ENCODE data around the gene SLC28A3. TPM values are rescaled to one million over a fixed set of nuclear protein-coding genes. Genes with fewer than 3 reads are reported as not detected.
"Not testable (repeated sequence)": the region's sequence is repeated elsewhere in the genome, so short reads cannot be mapped to it uniquely, and the experiment has no call there.

SLC28A3 gene, protein sequence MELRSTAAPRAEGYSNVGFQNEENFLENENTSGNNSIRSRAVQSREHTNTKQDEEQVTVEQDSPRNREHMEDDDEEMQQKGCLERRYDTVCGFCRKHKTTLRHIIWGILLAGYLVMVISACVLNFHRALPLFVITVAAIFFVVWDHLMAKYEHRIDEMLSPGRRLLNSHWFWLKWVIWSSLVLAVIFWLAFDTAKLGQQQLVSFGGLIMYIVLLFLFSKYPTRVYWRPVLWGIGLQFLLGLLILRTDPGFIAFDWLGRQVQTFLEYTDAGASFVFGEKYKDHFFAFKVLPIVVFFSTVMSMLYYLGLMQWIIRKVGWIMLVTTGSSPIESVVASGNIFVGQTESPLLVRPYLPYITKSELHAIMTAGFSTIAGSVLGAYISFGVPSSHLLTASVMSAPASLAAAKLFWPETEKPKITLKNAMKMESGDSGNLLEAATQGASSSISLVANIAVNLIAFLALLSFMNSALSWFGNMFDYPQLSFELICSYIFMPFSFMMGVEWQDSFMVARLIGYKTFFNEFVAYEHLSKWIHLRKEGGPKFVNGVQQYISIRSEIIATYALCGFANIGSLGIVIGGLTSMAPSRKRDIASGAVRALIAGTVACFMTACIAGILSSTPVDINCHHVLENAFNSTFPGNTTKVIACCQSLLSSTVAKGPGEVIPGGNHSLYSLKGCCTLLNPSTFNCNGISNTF
- 0.02 and 0.03 TPM in 2 replicates for total RNA-seq (2014; rRNA removed; shearing (Covaris generic))
- polyA plus RNA-seq (2015; cell fraction: cytosol; rRNA removed): 0.11 and 0.20 TPM in 2 replicates
- 0.18 and 0.35 TPM in 2 replicates for polyA plus RNA-seq (2015; cell fraction: nucleus; rRNA removed)

DNA sequence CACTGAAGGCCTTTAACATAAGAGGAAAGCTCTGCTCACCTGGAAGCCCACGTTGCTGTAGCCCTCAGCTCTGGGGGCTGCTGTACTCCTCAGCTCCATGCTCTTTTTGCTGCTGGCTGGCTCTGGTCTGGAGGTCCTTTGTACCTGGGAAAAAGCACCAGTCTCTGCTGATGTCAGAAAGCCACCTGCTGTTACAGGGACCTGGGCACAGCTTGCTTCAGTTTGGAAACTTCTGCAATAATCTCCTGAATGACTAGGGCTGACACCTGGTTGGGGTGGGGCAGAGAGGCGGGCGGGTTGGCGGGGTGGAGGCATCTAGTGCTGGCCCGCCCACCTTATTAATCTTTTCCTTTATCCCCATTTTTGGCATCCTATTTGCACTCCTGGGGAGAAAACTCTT is at the start of gene SLC28A3:
Gene SLC28A3 (minus strand): TSS at position 224 of the 400 bp plus-strand sequence. CDS start 125 bp downstream, at position 99.
- DNase-seq (ENCODE audit: low read depth): no peak

DNA sequence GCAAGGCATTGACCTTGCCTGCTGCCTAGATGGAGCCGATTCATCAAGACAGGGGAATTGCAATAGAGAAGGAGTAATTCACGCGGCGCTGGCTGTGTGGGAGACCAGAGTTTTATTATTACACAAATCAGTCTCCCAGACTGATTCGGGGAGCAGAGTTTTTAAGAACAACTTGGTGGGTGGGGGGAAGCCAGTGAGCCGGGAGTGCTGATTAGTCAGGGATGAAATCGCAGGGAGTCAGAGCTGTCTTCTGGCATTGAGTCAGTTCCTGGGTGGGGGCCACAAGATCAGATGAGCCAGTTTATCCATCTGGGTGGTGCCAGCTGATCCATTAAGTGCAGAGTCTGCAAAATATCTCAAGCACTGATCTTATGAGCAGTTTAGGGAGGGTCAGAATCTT is 49.7 kb upstream of the SLC28A3 start:
- DNase-seq (ENCODE audit: low read depth): not testable (repeated sequence)

DNA sequence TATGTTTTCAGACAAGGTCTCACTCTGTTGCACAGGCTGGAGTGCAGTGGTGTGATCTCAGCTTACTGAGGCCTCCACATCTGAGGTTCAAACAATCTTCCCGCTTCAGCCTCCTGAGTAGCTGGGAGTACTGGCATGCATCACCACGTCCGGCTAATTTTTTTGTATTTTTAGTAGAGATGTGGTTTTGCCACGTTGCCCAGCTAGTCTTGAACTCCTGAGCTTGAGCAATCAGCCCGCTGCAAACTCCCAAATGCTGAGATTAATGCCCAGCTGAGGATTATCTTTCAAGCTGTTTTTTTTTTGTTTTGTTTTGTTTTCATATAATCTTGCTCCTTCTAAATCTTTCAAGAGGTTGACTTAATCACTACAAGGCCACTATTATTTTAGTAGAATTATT is 47.3 kb upstream of the SLC28A3 start:
- peak; percentile 46 for DNase-seq (ENCODE audit: low read depth)

DNA sequence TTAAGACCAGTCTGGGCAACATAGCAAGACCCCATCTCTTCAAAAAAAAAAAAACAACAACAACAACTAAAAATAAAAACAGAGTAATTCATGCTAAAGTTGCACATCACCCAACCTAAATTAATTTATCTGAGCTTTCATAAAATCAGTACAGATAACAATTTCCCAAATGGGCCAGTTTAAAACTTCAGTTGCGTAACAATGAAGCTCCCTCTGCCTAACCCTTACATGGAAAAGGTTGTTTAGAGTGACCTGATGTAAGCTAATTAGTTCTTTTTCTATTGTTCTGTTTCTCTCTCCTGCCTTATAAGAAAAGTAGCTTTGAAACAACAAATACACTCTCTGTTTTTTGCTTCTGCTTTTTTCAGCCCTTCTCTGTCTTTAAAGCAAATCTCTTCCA is 46.2 kb upstream of the SLC28A3 start:
- DNase-seq (ENCODE audit: low read depth): no peak

DNA sequence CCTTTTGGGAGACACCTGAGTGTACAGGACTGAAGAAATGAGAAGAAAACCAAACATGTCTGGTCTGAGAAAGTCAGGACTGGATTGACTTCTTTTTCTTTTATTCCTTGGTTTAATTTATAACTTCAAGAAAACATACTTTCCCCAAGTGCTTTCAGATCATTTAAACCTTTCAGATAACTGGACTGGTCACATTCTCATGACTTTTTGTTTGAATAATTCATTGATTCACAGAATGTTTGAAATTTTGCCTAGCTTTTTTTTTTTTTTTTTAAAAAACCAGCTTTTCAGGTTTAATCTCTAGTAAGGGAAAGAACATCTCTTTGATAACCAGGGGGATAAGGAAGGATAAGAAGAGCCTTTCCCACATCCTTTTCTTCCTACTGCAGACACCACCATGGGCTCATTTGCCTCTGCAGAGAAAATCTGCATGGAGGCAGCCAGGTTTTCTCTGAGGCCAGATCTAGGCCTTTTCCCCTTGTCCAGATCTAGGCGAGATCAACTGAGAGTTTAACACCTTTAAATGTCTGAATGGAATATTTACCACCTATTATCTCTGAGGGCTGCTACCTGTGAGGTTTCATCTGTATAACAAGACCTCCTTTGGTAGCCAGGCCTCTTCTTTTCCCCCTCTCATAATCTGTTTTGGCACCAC is 45.0 kb upstream of the SLC28A3 start:
- DNase-seq (ENCODE audit: low read depth): no peak

DNA sequence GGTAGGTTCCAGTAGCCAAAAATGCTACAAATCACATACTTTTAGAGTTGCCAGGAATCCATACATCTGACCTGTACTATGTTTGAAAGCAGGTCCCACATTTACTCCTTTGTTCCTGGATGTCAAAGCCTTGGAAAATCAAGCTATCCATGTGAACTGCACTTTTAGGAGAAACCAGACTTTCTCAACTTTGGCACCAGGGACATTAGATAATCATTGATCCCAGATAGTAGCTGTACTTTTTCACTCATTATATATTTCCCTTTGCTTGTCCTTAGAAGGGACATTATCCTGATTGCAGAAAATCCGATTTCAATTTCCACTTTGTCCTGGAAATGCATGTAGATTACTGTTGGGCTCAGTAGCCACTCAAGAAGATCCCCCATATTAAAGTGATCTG is 44.1 kb upstream of the SLC28A3 start:
- DNase-seq (ENCODE audit: low read depth): no peak

DNA sequence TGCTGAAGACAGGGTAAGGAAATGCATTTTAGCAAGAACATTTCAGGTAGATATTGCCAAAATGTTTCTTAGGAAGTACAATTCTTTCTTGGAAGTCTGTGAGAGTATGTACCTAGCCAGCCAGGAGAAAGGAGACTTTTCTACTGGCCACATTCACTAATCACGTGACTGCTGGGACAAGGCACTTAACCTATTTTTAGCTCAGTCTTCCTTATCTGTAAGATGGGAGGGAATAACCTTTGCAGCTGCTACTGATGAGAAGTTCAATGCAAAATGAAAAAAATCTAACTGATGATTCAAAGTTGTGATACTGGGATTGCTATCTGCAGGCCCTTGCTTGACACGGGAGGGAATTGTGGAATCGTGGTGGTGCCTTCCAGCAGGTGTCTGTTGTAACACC is 42.6 kb upstream of the SLC28A3 start:
- no peak for DNase-seq (ENCODE audit: low read depth)

DNA sequence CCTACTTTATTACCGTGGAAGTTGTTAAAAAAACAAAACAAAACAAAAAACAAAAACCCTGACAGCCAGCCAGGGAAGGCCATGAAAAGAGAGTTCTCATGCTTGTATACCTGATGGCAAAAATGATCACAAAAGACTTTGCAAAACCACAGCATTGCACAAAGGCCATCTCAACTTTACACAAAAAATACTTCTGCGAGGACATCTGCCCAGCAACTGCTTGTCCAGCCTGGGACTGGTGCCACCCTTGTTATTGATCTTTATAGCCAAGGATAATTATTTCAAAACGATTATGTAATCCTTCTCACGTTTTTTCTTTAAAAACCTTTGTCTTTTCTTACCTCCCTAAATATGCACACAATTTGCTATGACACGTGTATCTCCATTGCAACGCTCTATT is 42.2 kb upstream of the SLC28A3 start:
- DNase-seq (ENCODE audit: low read depth): no peak

DNA sequence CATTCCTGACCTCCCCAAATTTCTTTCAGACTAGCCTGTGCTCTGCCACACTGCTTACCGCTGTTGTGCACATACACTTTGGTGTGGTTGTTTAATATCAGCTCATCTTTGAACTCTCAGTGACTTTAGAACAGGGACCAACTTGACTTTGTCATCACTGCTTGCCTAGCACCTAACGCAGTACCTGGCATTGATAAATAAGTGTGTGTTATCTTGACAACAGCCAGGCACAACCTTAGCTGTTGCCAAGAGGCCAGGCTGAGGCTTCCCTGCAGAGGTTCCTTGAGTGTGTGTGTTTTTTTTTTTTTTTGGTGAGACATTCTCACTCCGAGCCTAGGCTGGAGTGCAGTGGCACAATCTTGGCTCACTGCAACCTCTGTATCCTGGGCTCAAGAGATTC is 41.0 kb upstream of the SLC28A3 start:
- DNase-seq (ENCODE audit: low read depth): no peak

DNA sequence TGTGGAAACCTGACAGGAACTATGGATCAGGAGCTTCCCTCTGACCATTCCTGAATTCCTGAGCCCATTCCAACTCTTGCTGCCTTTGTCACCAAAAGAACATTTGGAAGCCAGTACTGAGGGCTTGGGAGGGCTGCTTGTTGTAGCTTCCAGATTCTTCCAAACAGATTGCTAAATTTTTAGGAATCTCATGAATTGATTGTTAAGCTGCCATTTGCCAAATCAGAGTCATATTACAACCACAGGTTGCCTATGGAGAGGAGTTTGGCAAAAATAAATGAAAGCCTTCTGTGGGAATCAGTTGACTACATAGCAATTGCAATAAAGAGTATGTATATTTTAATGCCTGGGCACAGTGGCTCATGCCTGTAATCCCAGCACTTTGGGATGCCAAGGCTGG is 39.2 kb upstream of the SLC28A3 start:
- no peak for DNase-seq (ENCODE audit: low read depth)

DNA sequence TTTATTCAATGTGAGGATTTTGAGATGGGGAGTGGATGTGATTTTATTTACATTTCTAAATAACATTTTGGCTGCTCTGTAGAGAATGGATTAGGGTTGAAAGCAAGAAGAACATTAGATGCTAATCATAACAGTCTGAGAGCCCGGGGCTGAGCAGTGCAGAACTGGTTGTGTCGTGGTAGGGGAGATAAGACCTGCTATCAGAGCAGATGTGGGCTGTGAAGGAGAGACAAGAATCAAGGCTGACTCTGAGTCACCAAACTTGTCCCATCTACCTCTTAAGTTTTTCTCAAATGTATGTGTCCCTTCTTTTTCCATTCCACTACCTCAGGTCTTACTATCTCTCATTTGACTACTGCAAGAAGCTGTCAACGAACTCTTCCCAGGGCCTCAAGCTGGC is 35.4 kb upstream of the SLC28A3 start:
- DNase-seq (ENCODE audit: low read depth): no peak

DNA sequence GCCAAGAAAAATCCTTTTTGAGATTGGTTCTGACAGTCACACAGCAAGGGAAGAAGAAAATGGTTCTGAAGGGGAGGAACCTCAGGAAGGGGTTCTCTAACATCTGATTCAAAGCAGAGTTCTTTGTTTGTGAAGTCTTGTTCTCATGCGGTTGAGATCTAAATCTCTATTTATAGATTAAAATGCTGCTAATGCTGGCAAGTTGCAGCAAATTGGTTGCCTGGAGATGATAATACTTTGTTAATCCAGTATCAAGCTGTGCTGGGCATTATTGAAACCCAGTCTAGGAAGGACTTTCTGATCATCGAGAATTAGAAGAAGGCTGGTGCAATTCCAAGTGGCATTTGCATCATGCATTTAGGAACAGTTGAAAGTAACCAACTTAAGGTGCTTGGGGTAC is 34.0 kb upstream of the SLC28A3 start:
- no peak for DNase-seq (ENCODE audit: low read depth)

DNA sequence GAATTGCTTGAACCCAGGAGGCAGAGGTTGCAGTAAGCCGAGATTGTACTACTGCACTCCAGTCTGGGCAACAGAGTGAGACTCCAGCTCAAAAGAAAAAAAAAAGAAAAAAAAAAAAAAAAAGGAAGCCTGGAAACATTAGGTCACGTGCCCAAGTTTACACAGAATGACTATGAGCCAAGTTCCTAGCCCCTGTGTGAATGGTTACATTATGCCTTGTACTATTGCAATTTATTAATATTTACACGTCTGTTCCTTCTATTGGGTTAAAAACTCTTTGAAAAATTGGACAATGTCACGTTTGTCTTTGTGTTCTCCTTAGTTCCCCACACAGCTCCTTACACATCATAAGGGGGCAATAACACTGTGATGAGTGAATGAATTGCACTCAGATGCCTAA is 33.5 kb upstream of the SLC28A3 start:
- no peak for DNase-seq (ENCODE audit: low read depth)

DNA sequence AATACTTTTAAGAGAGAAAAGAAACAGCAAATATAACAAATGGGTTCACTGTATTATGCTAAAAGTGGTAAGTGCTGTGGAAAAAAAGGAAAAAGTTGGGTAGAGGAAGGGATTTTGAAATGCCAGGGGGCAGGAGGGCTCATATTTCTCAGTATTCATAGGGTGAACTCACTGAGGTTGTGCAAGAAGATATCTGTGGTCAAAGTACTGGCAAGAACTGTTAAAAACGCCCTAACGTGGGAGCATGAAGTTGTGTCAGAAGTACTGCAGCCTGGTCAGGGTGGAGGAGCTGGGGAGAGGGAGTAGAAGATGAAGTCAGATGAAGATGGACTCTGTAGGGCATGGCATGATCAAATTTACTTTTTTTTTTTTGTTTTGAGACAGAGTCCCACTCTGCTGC is 31.2 kb upstream of the SLC28A3 start:
- DNase-seq (ENCODE audit: low read depth): peak; percentile 76

DNA sequence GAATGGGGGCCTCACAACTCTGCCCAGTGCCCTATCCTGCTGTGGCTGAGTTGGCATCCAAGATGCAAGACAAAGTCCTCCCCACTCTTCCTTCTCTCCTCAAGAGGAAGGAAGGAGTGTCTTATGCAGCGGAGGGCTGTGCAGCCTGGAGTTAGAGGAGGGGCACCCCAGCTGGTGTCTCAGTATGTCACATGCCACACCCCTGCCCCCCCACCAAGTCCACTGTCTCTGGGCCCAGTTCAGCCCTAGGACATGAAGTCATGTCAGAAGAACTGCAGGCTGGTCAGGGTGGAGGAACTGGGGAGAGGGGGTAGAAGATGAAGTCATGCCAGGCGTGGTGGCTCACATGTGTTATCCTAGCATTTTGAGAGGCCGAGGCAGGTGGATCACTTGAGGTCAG is 28.0 kb upstream of the SLC28A3 start:
- no peak for DNase-seq (ENCODE audit: low read depth)

DNA sequence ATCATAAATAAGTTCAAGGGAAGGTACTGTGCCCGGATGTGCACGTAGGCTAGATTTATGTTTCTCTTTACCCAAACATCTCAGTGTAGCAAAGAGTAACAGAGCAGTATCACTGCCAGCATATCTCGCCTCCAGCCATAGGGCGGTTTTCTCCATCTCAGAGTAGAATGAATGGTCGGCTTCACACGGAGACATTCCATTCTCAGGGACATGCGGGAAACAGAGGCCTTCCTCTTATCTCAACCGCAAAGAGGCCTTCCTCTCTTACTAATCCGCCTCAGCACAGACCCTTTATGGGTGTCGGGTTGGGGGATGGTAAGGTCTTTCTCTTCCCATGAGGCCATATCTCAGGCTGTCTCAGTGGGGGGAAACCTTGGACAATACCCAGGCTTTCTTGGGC is 27.2 kb upstream of the SLC28A3 start:
- not testable (repeated sequence) for DNase-seq (ENCODE audit: low read depth)

DNA sequence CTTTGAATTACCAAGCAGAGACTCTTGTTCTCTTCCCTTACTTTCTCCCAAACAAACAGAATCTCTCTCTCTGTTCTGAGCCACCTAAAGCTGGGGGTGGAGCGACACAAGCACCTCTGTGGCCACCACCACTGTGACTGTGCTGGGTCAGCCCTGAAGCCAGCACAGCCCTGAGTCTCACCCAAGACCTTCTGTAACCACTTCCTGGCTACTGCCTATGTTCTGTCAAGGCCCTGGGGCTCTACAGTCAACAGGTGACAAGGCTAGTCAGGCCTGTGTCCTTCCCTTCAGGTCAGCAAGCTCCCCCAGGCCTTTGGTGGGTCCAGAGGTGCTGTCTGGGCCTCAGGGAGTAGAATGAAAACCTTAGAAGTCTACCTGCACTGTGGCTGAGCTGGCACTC is 26.1 kb upstream of the SLC28A3 start:
- DNase-seq (ENCODE audit: low read depth): no peak

DNA sequence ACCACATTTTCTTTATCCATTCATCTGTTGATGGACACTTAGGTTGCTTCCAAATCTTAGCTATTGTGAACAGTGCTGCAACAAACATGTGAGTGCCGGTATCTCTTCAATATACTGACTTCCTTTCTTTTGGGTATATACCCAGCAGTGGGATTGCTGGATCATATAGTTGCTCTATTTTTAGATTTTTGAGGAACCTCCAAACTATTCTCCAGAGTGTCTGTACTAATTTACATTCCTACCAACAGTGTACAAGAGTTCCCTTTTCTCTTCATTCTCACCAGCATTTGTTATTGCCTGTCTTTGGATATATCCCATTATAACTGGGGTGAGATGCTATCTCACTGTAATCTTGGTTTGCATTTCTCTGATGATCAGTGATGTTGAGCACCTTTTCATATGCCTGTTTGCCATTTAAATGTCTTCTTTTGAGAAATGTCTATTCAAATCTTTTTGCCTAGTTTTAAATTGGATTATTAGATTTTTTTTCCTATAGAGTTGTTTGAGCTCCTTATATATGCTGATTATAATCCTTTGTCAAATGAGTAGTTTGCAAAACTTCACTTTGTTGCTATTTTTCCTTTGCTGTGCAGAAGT is 24.4 kb upstream of the SLC28A3 start:
- not testable (repeated sequence) for DNase-seq (ENCODE audit: low read depth)

DNA sequence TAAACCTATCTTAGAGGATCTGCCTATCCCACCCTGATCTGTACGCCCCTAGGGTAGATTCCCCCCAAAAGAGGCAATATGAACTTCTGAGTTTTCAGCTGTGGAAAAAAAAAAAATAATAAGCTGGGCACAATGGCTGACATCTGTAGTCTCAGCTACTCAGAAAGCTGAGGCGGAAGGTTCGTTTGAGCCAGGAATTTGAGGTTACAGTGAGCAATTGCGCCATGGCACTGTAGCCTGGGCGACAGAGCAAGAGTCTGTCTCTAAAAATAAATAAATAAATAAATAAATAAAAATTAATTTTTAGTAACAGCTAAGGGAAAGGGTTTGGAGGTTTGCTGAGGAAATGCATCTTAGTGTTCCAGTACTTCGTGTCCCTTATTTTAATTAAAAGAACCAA is 21.1 kb upstream of the SLC28A3 start:
- no peak for DNase-seq (ENCODE audit: low read depth)

DNA sequence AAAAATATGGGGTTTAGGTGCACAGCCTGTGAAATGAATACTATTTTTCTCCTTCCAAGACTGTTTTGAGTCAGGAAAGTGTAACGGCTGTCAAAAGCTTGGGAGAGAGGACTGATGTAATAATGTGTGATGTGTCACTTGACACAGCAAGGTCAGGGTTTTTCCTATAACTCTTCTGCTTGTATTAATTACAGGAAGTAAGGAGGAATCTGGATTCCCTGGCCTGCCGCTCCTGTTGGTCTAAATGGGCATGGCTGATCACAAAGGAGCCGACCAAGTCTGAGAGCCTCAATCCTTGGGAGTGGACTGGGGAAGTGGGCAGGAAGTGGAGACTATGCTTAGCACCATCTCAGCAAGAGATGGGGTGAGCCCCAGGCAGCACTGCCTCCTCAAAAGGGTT is 16.7 kb upstream of the SLC28A3 start:
- DNase-seq (ENCODE audit: low read depth): peak; percentile 51

DNA sequence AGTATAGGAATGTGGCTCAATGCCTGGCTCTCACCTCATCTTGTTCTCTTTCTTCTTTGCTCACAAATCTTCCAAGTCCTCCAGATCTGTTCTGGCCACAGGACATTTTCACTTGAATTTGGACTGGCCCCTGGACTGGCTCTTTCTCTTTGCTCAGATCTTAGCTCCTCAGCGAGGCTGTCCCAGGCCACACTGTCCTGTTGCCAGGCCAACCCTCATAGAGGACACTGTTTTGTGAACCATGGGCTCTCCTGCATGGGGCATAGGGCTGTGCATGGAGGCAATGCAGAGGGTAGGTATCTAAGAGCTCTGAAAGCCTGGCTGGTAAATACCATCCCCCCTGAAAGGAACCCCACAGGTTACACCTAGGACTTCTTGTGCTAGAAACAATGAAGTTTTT is 13.5 kb upstream of the SLC28A3 start:
- DNase-seq (ENCODE audit: low read depth): no peak

DNA sequence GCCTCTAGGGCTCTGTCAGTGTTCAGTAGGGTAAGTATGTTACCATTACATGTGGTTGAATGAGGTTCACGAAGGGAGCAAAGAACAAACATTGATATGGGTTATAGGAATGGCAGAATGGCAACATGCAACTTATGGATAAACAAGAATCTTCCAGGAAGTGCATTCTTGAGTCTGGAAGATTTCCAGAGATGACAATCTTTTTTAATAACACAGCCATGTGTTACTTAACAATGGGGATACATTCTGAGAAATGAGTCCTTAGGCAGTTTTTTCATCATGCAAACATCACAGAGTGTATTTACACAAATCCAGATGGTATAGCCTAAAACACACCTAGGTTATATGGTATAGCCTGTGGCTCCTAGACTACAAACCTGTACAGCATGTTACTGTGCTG is 9.1 kb upstream of the SLC28A3 start:
- DNase-seq (ENCODE audit: low read depth): no peak
